ENCODE measurements around the gene LSAMP. TPM values are rescaled to one million over a fixed set of nuclear protein-coding genes. Genes with fewer than 3 reads are reported as not detected.

LSAMP gene
- total RNA-seq, 1 donor from 2014 or later = 16.4 TPM

DNA sequence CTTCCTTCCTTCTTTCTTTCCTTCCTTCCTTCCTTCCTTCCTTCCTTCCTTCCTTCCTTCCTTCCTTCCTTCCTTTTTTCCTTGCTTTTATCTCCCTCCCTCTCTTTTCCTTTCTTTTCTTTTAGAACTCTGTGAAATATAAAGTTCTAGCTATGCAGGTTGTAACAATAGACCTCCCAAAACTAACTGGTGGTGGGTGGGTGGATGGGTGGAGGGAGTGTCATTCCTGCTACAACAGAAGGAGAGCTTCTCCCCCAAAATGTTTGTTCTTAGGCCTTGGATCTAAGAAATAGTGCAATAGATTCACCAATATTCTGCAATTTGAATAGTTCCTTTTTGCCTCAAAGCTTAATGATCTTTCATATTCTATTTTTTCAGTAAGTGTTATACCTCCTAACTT lies 606.0 kb downstream of the LSAMP start:
- no peak overlapping the region for H3K27ac Mint-ChIP-seq (ENCODE audit: unreplicated experiment)
- FAIRE-seq = no peak
- no peak overlapping the region for H2AFZ ChIP-seq (ENCODE audit: low read depth, low read length)
- H3K4me1 Mint-ChIP-seq (ENCODE audit: low read depth, unreplicated experiment) = peaks cover 2% of the 10 kb centered on the region
- H3K36me3 ChIP-seq (ENCODE audit: insufficient read depth, low read length) = no peaks in the 10 kb centered on the region
- H3K9ac ChIP-seq (ENCODE audit: low read length) = no peak overlapping the region
- H4K20me1 ChIP-seq (ENCODE audit: insufficient read depth, low read length) = no peaks in the 10 kb centered on the region
- H3K27ac ChIP-seq (ENCODE audit: low read depth, low read length) = no peak overlapping the region
- no peak for TF ChIP-seq EZH2 (IDR thresholded peaks at IDR 0.05; ENCODE audit: insufficient read depth, low read length)
- TF ChIP-seq, protein P1, sequence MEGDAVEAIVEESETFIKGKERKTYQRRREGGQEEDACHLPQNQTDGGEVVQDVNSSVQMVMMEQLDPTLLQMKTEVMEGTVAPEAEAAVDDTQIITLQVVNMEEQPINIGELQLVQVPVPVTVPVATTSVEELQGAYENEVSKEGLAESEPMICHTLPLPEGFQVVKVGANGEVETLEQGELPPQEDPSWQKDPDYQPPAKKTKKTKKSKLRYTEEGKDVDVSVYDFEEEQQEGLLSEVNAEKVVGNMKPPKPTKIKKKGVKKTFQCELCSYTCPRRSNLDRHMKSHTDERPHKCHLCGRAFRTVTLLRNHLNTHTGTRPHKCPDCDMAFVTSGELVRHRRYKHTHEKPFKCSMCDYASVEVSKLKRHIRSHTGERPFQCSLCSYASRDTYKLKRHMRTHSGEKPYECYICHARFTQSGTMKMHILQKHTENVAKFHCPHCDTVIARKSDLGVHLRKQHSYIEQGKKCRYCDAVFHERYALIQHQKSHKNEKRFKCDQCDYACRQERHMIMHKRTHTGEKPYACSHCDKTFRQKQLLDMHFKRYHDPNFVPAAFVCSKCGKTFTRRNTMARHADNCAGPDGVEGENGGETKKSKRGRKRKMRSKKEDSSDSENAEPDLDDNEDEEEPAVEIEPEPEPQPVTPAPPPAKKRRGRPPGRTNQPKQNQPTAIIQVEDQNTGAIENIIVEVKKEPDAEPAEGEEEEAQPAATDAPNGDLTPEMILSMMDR (IDR thresholded peaks at IDR 0.05; ENCODE audit: insufficient read depth, low read depth, low read length) = no peak
- no peak overlapping the region for H3K4me3 Mint-ChIP-seq (ENCODE audit: unreplicated experiment)
- H3K9me3 Mint-ChIP-seq (ENCODE audit: unreplicated experiment) = no peaks in the 10 kb centered on the region
- no peaks in the 10 kb centered on the region for H3K27me3 ChIP-seq (ENCODE audit: insufficient read depth, low read length)
- H3K9me3 ChIP-seq (ENCODE audit: insufficient read depth, low read depth, low read length) = no peaks in the 10 kb centered on the region
- no peak overlapping the region for H3K4me2 ChIP-seq (ENCODE audit: low read length)
- no peaks in the 10 kb centered on the region for H3K36me3 Mint-ChIP-seq (ENCODE audit: low read depth, unreplicated experiment)
- H3K79me2 ChIP-seq (ENCODE audit: insufficient read depth, low read length) = no peaks in the 10 kb centered on the region
- H3K4me3 ChIP-seq (ENCODE audit: insufficient read depth, low read depth, low read length) = no peak overlapping the region
- DNase-seq (ENCODE audit: low read depth) = no peak
- no peaks in the 10 kb centered on the region for H3K27me3 Mint-ChIP-seq (ENCODE audit: low read depth, unreplicated experiment)
- peaks cover 2% of the 10 kb centered on the region for H3K4me1 ChIP-seq (ENCODE audit: insufficient read depth, low read length)

DNA sequence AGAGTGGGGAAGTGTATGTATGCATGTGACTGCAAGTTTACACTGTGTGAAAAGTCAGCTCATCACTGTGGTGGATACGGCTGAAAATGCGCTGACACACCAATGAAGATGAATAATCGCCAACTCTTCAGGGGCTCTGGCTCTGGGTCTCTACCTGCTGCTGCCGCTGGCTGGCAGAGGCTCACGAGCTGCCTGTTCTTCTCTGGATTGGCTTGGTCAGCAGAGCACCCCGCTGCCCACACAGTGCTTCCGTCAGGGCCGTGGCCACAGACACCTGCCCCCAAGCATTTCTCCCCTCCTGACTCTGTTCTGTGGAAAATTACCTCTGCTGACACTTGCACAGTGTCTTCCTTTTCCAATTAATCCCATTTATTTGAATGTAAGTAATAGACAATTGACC lies 606.5 kb downstream of the LSAMP start:
- H3K27me3 ChIP-seq (ENCODE audit: insufficient read depth, low read length) = no peaks in the 10 kb centered on the region
- FAIRE-seq = no peak
- TF ChIP-seq, protein P1 (IDR thresholded peaks at IDR 0.05; ENCODE audit: insufficient read depth, low read depth, low read length) = no peak
- no peak for TF ChIP-seq EZH2 (IDR thresholded peaks at IDR 0.05; ENCODE audit: insufficient read depth, low read length)
- no peak overlapping the region for H3K9ac ChIP-seq (ENCODE audit: low read length)
- H3K79me2 ChIP-seq (ENCODE audit: insufficient read depth, low read length) = no peaks in the 10 kb centered on the region
- peaks cover 5% of the 10 kb centered on the region for H3K4me1 Mint-ChIP-seq (ENCODE audit: low read depth, unreplicated experiment)
- no peak overlapping the region for H3K4me3 ChIP-seq (ENCODE audit: insufficient read depth, low read depth, low read length)
- H3K27me3 Mint-ChIP-seq (ENCODE audit: low read depth, unreplicated experiment) = no peaks in the 10 kb centered on the region
- H4K20me1 ChIP-seq (ENCODE audit: insufficient read depth, low read length) = no peaks in the 10 kb centered on the region
- no peak overlapping the region for H3K27ac Mint-ChIP-seq (ENCODE audit: unreplicated experiment)
- DNase-seq (ENCODE audit: low read depth) = no peak
- H3K27ac ChIP-seq (ENCODE audit: low read depth, low read length) = no peak overlapping the region
- H3K4me3 Mint-ChIP-seq (ENCODE audit: unreplicated experiment) = no peak overlapping the region
- H3K4me2 ChIP-seq (ENCODE audit: low read length) = no peak overlapping the region
- no peaks in the 10 kb centered on the region for H3K9me3 Mint-ChIP-seq (ENCODE audit: unreplicated experiment)
- H2AFZ ChIP-seq (ENCODE audit: low read depth, low read length) = no peak overlapping the region
- no peaks in the 10 kb centered on the region for H3K36me3 ChIP-seq (ENCODE audit: insufficient read depth, low read length)
- H3K4me1 ChIP-seq (ENCODE audit: insufficient read depth, low read length) = peaks cover 3% of the 10 kb centered on the region
- H3K36me3 Mint-ChIP-seq (ENCODE audit: low read depth, unreplicated experiment) = no peaks in the 10 kb centered on the region
- no peaks in the 10 kb centered on the region for H3K9me3 ChIP-seq (ENCODE audit: insufficient read depth, low read depth, low read length)

DNA sequence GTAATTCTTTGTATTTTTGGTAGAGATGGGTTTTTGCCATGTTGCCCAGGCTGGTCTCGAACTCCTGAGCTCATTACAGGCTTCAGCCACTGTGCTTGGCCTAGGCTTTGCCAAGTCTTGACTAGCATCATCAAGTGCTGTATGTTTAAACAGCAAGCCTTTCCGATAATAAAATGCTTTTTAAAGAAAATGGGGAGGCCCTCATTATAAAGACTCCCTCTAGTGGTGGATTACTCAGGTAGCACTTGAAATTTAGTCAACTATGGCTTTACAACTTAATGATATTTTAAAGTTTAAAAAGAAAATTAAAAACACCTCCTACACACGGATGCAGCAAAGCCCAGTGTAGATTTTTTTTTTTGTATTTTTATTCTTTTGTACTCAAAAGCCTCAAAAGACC lies 608.3 kb downstream of the LSAMP start:
- no peaks in the 10 kb centered on the region for H3K79me2 ChIP-seq (ENCODE audit: insufficient read depth, low read length)
- H3K4me1 ChIP-seq (ENCODE audit: insufficient read depth, low read length) = peaks cover 8% of the 10 kb centered on the region
- H3K9me3 ChIP-seq (ENCODE audit: insufficient read depth, low read depth, low read length) = no peaks in the 10 kb centered on the region
- no peaks in the 10 kb centered on the region for H3K27me3 ChIP-seq (ENCODE audit: insufficient read depth, low read length)
- no peaks in the 10 kb centered on the region for H3K36me3 ChIP-seq (ENCODE audit: insufficient read depth, low read length)
- no peak overlapping the region for H3K4me3 ChIP-seq (ENCODE audit: insufficient read depth, low read depth, low read length)
- no peaks in the 10 kb centered on the region for H4K20me1 ChIP-seq (ENCODE audit: insufficient read depth, low read length)
- no peak for TF ChIP-seq EZH2 (IDR thresholded peaks at IDR 0.05; ENCODE audit: insufficient read depth, low read length)
- TF ChIP-seq, protein P1 (IDR thresholded peaks at IDR 0.05; ENCODE audit: insufficient read depth, low read depth, low read length) = peak; percentile 67
- Mint-ChIP-seq H3K9me3 (ENCODE audit: unreplicated experiment) (no peaks in the 10 kb centered on the region), H3K4me3 (ENCODE audit: unreplicated experiment) (no peak overlapping the region), H3K27ac (ENCODE audit: unreplicated experiment) (no peak overlapping the region), H3K4me1 (ENCODE audit: low read depth, unreplicated experiment) (peaks cover 13% of the 10 kb centered on the region), H3K27me3 (ENCODE audit: low read depth, unreplicated experiment) (no peaks in the 10 kb centered on the region), H3K36me3 (ENCODE audit: low read depth, unreplicated experiment) (no peaks in the 10 kb centered on the region)
- FAIRE-seq (no peak), DNase-seq (ENCODE audit: low read depth) (peak; percentile 13)
- H3K4me2 ChIP-seq (ENCODE audit: low read length) = no peak overlapping the region
- H3K27ac ChIP-seq (ENCODE audit: low read depth, low read length) = no peak overlapping the region
- no peak overlapping the region for H2AFZ ChIP-seq (ENCODE audit: low read depth, low read length)
- H3K9ac ChIP-seq (ENCODE audit: low read length) = no peak overlapping the region

Data from astrocyte (in vitro differentiated cells and primary cell).